Endothelial cell of umbilical vein (primary cell): Measurements from ENCODE around the gene LMF1.

Experiments
- EZH2 ChIP-seq: IDR thresholded peaks from 2 replicates; pipeline ENCODE4 v1.6.1; 2012; ENCODE audit warnings: borderline replicate concordance, low read depth, mild to moderate bottlenecking, moderate library complexity, low read length, inconsistent platforms; ENCODE audit not compliant: severe bottlenecking
- POLR2AphosphoS5 ChIP-seq: IDR thresholded peaks from 2 replicates; pipeline ENCODE4 v1.6.1; 2012; ENCODE audit warnings: low read depth, mild to moderate bottlenecking, control low read depth, low read length, moderate library complexity; ENCODE audit not compliant: insufficient read depth
- TF ChIP-seq, protein P1 (sequence below), 2 donors: IDR thresholded peaks; 1 replicate in 1 of 2; 2 replicates in 1 of 2; pipeline ENCODE4 v1.5.1; 2011; ENCODE audit warnings: low read length in 2 of 2, mild to moderate bottlenecking in 2 of 2, moderate library complexity in 2 of 2, control low read depth in 1 of 2, inconsistent platforms in 1 of 2, low read depth in 1 of 2; ENCODE audit not compliant: insufficient read depth in 1 of 2; ENCODE audit errors: extremely low read depth in 1 of 2

GRCh38 chr16:850668-851067 is 120.1 kb downstream of the LMF1 start:
- TF ChIP-seq POLR2AphosphoS5, result no peak
- TF ChIP-seq, protein P1, sequence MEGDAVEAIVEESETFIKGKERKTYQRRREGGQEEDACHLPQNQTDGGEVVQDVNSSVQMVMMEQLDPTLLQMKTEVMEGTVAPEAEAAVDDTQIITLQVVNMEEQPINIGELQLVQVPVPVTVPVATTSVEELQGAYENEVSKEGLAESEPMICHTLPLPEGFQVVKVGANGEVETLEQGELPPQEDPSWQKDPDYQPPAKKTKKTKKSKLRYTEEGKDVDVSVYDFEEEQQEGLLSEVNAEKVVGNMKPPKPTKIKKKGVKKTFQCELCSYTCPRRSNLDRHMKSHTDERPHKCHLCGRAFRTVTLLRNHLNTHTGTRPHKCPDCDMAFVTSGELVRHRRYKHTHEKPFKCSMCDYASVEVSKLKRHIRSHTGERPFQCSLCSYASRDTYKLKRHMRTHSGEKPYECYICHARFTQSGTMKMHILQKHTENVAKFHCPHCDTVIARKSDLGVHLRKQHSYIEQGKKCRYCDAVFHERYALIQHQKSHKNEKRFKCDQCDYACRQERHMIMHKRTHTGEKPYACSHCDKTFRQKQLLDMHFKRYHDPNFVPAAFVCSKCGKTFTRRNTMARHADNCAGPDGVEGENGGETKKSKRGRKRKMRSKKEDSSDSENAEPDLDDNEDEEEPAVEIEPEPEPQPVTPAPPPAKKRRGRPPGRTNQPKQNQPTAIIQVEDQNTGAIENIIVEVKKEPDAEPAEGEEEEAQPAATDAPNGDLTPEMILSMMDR (IDR thresholded peaks at IDR 0.05; ENCODE audit: extremely low read depth in 1 of 2, insufficient read depth in 1 of 2, low read depth in 1 of 2, low read length in 2 of 2), result no peak
- no peak for TF ChIP-seq EZH2
